H1 (cell line): ENCODE results near the gene KIAA0319L. TPM values are rescaled to one million over a fixed set of nuclear protein-coding genes. Genes with fewer than 3 reads are reported as not detected.
A peak's percentile ranks its signal among the peaks of the same experiment; 100 is the strongest.

Experiments used
- CTCF ChIA-PET: fragments of 300-600 bp; sonication (Branson Sonifier 250); formaldehyde crosslinking; loops from one replicate; lab custom pipeline; 2021; ENCODE audit not compliant: partially characterized antibody; lab: Charles Lee
- POLR2A ChIA-PET: fragments of 300-600 bp; sonication (Branson Sonifier 250); formaldehyde crosslinking; loops from one replicate; lab custom pipeline; 2021; ENCODE audit warnings: inconsistent platforms; ENCODE audit not compliant: partially characterized antibody; lab: Charles Lee
- DNase-seq, 2 experiments: peaks; one replicate each; pipeline versions ENCODE4 v3.0.0 to v3.0.0-alpha.2; 2010 to 2022; ENCODE audit warnings: low spot score in 2 of 2, low read depth in 1 of 2, mixed read lengths in 1 of 2
- FAIRE-seq: peaks from 2 replicates; lab custom pipeline; 2011; peaks lifted over from hg19 to GRCh38; lab: Jason Lieb, UNC
- H2AFZ ChIP-seq: 2 replicates; pipeline ENCODE4 v1.8.1; 2012; ENCODE audit warnings: low read length, inconsistent platforms
- H2AK5ac ChIP-seq: 2 replicates; pipeline ENCODE4 v1.6.1; 2013; ENCODE audit warnings: low read depth, low read length
- H2BK120ac ChIP-seq: replicated peaks from 2 replicates; pipeline ENCODE3; 2013; ENCODE audit warnings: low read depth, low read length, inconsistent platforms
- H2BK12ac ChIP-seq: 2 replicates; pipeline ENCODE4 v1.6.1; 2013; ENCODE audit warnings: low read depth, low read length
- H2BK15ac ChIP-seq: 2 replicates; pipeline ENCODE4 v1.6.1; 2013; ENCODE audit warnings: low read length
- H2BK20ac ChIP-seq: 2 replicates; pipeline ENCODE4 v1.6.1; 2013; ENCODE audit warnings: low read length
- H2BK5ac ChIP-seq: 2 replicates; pipeline ENCODE4 v1.6.1; 2013; ENCODE audit warnings: low read depth, low read length
- H3K14ac ChIP-seq: 2 replicates; pipeline ENCODE4 v1.6.1; 2013; ENCODE audit warnings: inconsistent platforms; ENCODE audit not compliant: insufficient read length
- H3K18ac ChIP-seq: 2 replicates; pipeline ENCODE4 v1.6.1; 2013; ENCODE audit warnings: low read length; ENCODE audit errors: extremely low read depth
- H3K23ac ChIP-seq: 2 replicates; pipeline ENCODE4 v1.6.1; 2013; ENCODE audit warnings: inconsistent platforms; ENCODE audit not compliant: insufficient read length
- H3K23me2 ChIP-seq: 2 replicates; pipeline ENCODE4 v1.6.1; 2013; ENCODE audit warnings: low read depth, low read length
- H3K27ac ChIP-seq: 2 replicates; pipeline ENCODE4 v1.6.1; 2011; ENCODE audit warnings: low read depth, low read length, inconsistent platforms
- H3K27me3 ChIP-seq, 4 experiments: replicated peaks in 1 of 4; 1 replicate in 1 of 4; 2 replicates in 3 of 4; pipeline versions ENCODE4 v1.6.1 to v1.8.1; 2011 to 2013; ENCODE audit warnings: low read length in 3 of 4, mild to moderate bottlenecking in 3 of 4, inconsistent platforms in 2 of 4, mixed read lengths in 2 of 4, moderate library complexity in 1 of 4; ENCODE audit not compliant: control insufficient read depth in 3 of 4, insufficient read depth in 3 of 4; ENCODE audit errors: extremely low read depth in 1 of 4
- H3K36me3 ChIP-seq, 4 experiments: 2 replicates each; pipeline versions ENCODE4 v1.6.1 to v1.8.1; 2011 to 2013; ENCODE audit warnings: mild to moderate bottlenecking in 4 of 4, low read length in 3 of 4, moderate library complexity in 2 of 4, control low read depth in 1 of 4, inconsistent platforms in 1 of 4; ENCODE audit not compliant: insufficient read depth in 4 of 4, control insufficient read depth in 2 of 4
- H3K4ac ChIP-seq: replicated peaks from 2 replicates; pipeline ENCODE3; 2013; ENCODE audit warnings: low read length, low read depth, mixed read lengths, inconsistent platforms; ENCODE audit not compliant: insufficient read length
- H3K4me1 ChIP-seq, 4 experiments: replicated peaks in 1 of 4; 1 replicate in 1 of 4; 2 replicates in 3 of 4; pipeline versions ENCODE4 v1.6.1 to v1.8.1; 2011 to 2013; ENCODE audit warnings: low read length in 3 of 4, inconsistent platforms in 2 of 4, mixed read lengths in 1 of 4; ENCODE audit not compliant: insufficient read depth in 4 of 4, control insufficient read depth in 3 of 4
- H3K4me2 ChIP-seq, 2 experiments: 2 replicates each; pipeline versions ENCODE4 v1.6.1 to v1.8.1; 2011 to 2013; ENCODE audit warnings: low read depth in 2 of 2, low read length in 2 of 2, control low read depth in 1 of 2, inconsistent platforms in 1 of 2, mild to moderate bottlenecking in 1 of 2; ENCODE audit not compliant: insufficient read depth in 1 of 2
- H3K4me3 ChIP-seq, 4 experiments: fragments of 200-600, 300-600 bp in 1 of 4; sonication (generic), shearing (Covaris generic), sonication (Bioruptor Twin) in 1 of 4; 2 replicates each; pipeline versions ENCODE4 v1.5.1 to v1.8.1; 2011 to 2016; ENCODE audit warnings: low read length in 4 of 4, low read depth in 3 of 4, control low read depth in 2 of 4, inconsistent platforms in 2 of 4, mild to moderate bottlenecking in 2 of 4, mixed read lengths in 1 of 4, moderate library complexity in 1 of 4; ENCODE audit not compliant: insufficient read depth in 2 of 4; ENCODE audit errors: extremely low read depth in 1 of 4
- H3K56ac ChIP-seq: replicated peaks from 2 replicates; pipeline ENCODE3; 2013; ENCODE audit warnings: low read depth, mild to moderate bottlenecking, mixed read lengths, low read length, inconsistent platforms; ENCODE audit not compliant: insufficient read length
- H3K79me1 ChIP-seq: 2 replicates; pipeline ENCODE4 v1.6.1; 2013; ENCODE audit warnings: low read depth, low read length, control low read depth
- H3K79me2 ChIP-seq, 2 experiments: 2 replicates each; pipeline versions ENCODE4 v1.6.1 to v1.8.1; 2012 to 2013; ENCODE audit warnings: low read length in 2 of 2, mild to moderate bottlenecking in 2 of 2, inconsistent platforms in 1 of 2; ENCODE audit not compliant: insufficient read depth in 2 of 2, control insufficient read depth in 1 of 2
- H3K9ac ChIP-seq, 4 experiments: replicated peaks in 1 of 4; 1 replicate in 1 of 4; 2 replicates in 3 of 4; pipeline versions ENCODE4 v1.6.1 to v1.8.1; 2011 to 2013; ENCODE audit warnings: low read depth in 3 of 4, low read length in 3 of 4, control low read depth in 2 of 4, mild to moderate bottlenecking in 2 of 4, moderate library complexity in 2 of 4, inconsistent platforms in 1 of 4; ENCODE audit errors: extremely low read depth in 1 of 4
- H3K9me3 ChIP-seq, 2 experiments: 2 replicates each; pipeline versions ENCODE4 v1.6.1 to v1.8.1; 2012 to 2013; ENCODE audit warnings: mild to moderate bottlenecking in 2 of 2, moderate library complexity in 2 of 2, control low read depth in 1 of 2, inconsistent platforms in 1 of 2, low read depth in 1 of 2, low read length in 1 of 2, mixed read lengths in 1 of 2; ENCODE audit not compliant: insufficient read depth in 2 of 2
- H4K20me1 ChIP-seq, 2 experiments: replicated peaks in 1 of 2; 2 replicates each; pipeline versions ENCODE3 to v1.8.1; 2011 to 2013; ENCODE audit warnings: inconsistent platforms in 2 of 2, low read length in 2 of 2, mild to moderate bottlenecking in 1 of 2; ENCODE audit not compliant: insufficient read depth in 2 of 2, control insufficient read depth in 1 of 2
- H4K5ac ChIP-seq: 2 replicates; pipeline ENCODE4 v1.6.1; 2013; ENCODE audit warnings: low read length, low read depth, mixed read lengths, inconsistent platforms; ENCODE audit not compliant: insufficient read length
- H4K8ac ChIP-seq: 2 replicates; pipeline ENCODE4 v1.8.0; 2013; ENCODE audit warnings: mild to moderate bottlenecking, moderate library complexity, low read length, inconsistent platforms; ENCODE audit not compliant: insufficient read depth; ENCODE audit errors: extremely low read depth
- H4K91ac ChIP-seq: replicated peaks from 2 replicates; pipeline ENCODE3; 2013; ENCODE audit warnings: low read length, mixed read lengths, inconsistent platforms; ENCODE audit not compliant: insufficient read length
- CREB1 ChIP-seq: IDR thresholded peaks from 2 replicates; pipeline ENCODE4 v1.6.1; 2012; ENCODE audit warnings: inconsistent platforms
- GABPA ChIP-seq: IDR thresholded peaks from 2 replicates; pipeline ENCODE4 v1.6.1; 2011; ENCODE audit warnings: mild to moderate bottlenecking, low read length, moderate library complexity, borderline replicate concordance; ENCODE audit not compliant: insufficient read depth
- HDAC6 ChIP-seq: IDR thresholded peaks from one replicate; pipeline ENCODE4 v1.7.1; 2012; ENCODE audit warnings: low read depth, mild to moderate bottlenecking, inconsistent platforms, low read length, moderate library complexity
- JUND ChIP-seq: IDR thresholded peaks from 2 replicates; pipeline ENCODE4 v1.6.1; 2011; ENCODE audit warnings: mild to moderate bottlenecking, improper control_type of control experiment, low read length
- KDM1A ChIP-seq: fragments of 200-600, 300-600 bp; sonication (generic); IDR thresholded peaks from 2 replicates; pipeline ENCODE4 v1.7.1; 2016; ENCODE audit warnings: mild to moderate bottlenecking, low read length, borderline replicate concordance
- NANOG ChIP-seq: IDR thresholded peaks from 2 replicates; pipeline ENCODE4 v1.6.1; 2011; ENCODE audit warnings: low read length, low read depth, mild to moderate bottlenecking, inconsistent platforms; ENCODE audit not compliant: insufficient read depth, poor library complexity, severe bottlenecking
- POU5F1 ChIP-seq: IDR thresholded peaks from 2 replicates; pipeline ENCODE4 v1.6.1; 2011; ENCODE audit warnings: low read depth, mild to moderate bottlenecking, low read length, moderate library complexity
- RAD21 ChIP-seq, 2 experiments: IDR thresholded peaks in 1 of 2; conservative IDR thresholded peaks in 1 of 2; 2 replicates each; pipeline ENCODE4 v1.6.1; 2011; ENCODE audit warnings: low read depth in 2 of 2, low read length in 2 of 2, improper control_type of control experiment in 1 of 2, inconsistent platforms in 1 of 2, mild to moderate bottlenecking in 1 of 2, moderate library complexity in 1 of 2
- TBP ChIP-seq: IDR thresholded peaks from 2 replicates; pipeline ENCODE4 v1.6.1; 2011; ENCODE audit warnings: low read depth, low read length, improper control_type of control experiment
- TCF12 ChIP-seq: IDR thresholded peaks from 2 replicates; pipeline ENCODE4 v1.6.1; 2011; ENCODE audit warnings: low read depth, mild to moderate bottlenecking, low read length
- YY1 ChIP-seq: IDR thresholded peaks from 2 replicates; pipeline ENCODE4 v1.6.1; 2011; ENCODE audit warnings: low read depth, mild to moderate bottlenecking, low read length
- WGBS, 2 experiments: shearing (Covaris generic) in 1 of 2; methylation state at CpG; one replicate each; pipeline versions ENCODE4 v1.1.6 to v1.1.7; 2013 to 2015; ENCODE audit warnings: low lambda C conversion rate in 2 of 2, mixed read lengths in 2 of 2, inconsistent platforms in 1 of 2, low coverage in 1 of 2, missing lambda C conversion rate in 1 of 2; ENCODE audit not compliant: insufficient replicate concordance in 2 of 2, insufficient coverage in 1 of 2, insufficient read length in 1 of 2; ENCODE audit errors: extremely low coverage in 1 of 2, missing lambda C conversion rate in 1 of 2; 5-methylcytosine and 5-hydroxymethylcytosine counted together
- polyA plus RNA-seq, 7 experiments: library from polyadenylated mRNA; depleted of rRNA in 3 of 7; stranded (reverse) in 5 of 7; unstranded in 2 of 7; fragments of >200 nt in 5 of 7; fragments of 200-250 nt in 2 of 7; gene quantifications; 1 replicate in 5 of 7; 2 replicates in 1 of 7; 4 replicates in 1 of 7; pipeline versions ENCODE4 v1.2.1 to v1.2.3, GENCODE V29; 2011 to 2013; ENCODE audit warnings: missing spikeins in 2 of 7, mixed read lengths in 2 of 7
- total RNA-seq: library from RNA; stranded (reverse); fragmentation: NEBNext Ultra II Directional; extraction: Animal tissue kit (Norgen Biotek cat#: 25700); gene quantifications from 2 replicates; pipeline ENCODE4 v1.2.1, GENCODE V29; 2021
- TF ChIP-seq, protein P1 (sequence below): IDR thresholded peaks from 2 replicates; pipeline ENCODE4 v1.6.1; 2011; ENCODE audit warnings: low read length, improper control_type of control experiment

The KIAA0319L gene
- total and polyA plus RNA-seq, 2 of the 8 experiments (the other 6 are each of a cell fraction or from before 2014, with no cell fraction given), result 40.1 to 55.7 TPM

DNA sequence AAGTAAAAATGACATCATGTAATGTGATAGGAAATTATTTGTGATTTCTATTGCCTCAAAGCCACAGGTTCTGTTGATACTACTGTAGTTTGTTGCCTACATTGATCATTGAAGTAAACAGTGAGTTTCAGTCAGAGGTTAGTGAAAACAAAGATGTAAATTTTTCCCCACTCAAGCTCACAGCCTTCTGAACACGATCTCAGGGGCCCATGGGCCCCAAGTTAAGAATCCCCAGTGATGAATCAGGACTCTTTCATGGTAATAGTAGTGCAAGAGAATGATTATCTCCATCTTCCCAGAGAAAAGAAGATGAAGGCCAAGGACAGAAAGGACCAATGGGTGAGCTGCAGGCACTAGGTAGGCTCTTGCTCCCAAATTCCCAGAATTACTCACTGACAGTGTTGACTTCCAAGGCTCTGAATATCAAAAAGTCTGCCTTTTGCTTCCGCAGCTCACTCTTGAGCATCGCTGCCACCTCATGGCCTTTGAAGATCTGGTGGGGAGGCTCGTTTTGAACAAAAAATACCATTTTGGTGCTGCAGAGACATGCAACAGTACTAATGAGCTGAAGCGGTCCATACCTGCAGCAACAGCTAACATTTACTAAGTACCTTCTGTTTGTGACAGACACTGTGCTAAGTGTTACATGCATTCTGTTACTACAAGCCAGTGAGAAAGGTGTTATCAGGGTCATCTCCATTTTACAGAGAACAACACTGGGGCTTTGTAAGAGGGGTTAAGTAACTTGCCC lies 113.3 kb downstream of the KIAA0319L start:
- H2BK120ac ChIP-seq, result no peak overlapping the region
- CTCF ChIA-PET, result interaction anchor here (0.6 to 12.9 kb wide), 23 partner anchors 8 to 352 kb away, joined by 3 to 134 read pairs (median 4); no protein-coding TSS in a partner anchor
- H3K23ac ChIP-seq, result no peak overlapping the region
- no peak overlapping the region for H3K4me3 ChIP-seq
- H4K20me1 ChIP-seq, result no peaks in the 10 kb centered on the region
- H3K27me3 ChIP-seq, result no peaks in the 10 kb centered on the region
- no peak overlapping the region for H3K9ac ChIP-seq
- H3K14ac ChIP-seq, result no peak overlapping the region
- H3K36me3 ChIP-seq, result peaks cover 30 to 73% (median 56%) of the 10 kb centered on the region in 4 experiments
- H3K79me2 ChIP-seq, result no peaks in the 10 kb centered on the region
- no peak overlapping the region for H2BK5ac ChIP-seq
- no peaks in the 10 kb centered on the region for H3K4me1 ChIP-seq
- H3K56ac ChIP-seq, result no peak overlapping the region
- no peak overlapping the region for H2BK12ac ChIP-seq
- FAIRE-seq, result no peak
- H2BK20ac ChIP-seq, result no peak overlapping the region
- H3K4ac ChIP-seq, result no peak overlapping the region
- H4K91ac ChIP-seq, result no peak overlapping the region
- no peak overlapping the region for H2AFZ ChIP-seq
- H4K5ac ChIP-seq, result no peak overlapping the region
- 88% methylated on average over 5 of the region's 5 CpGs; no CpG with 5 or more reads in 1 of the 2 experiments for WGBS, 2 experiments
- no peak overlapping the region for H3K4me2 ChIP-seq
- H3K27ac ChIP-seq, result no peak overlapping the region
- H3K23me2 ChIP-seq, result no peaks in the 10 kb centered on the region
- no peaks in the 10 kb centered on the region for H3K9me3 ChIP-seq
- no peak overlapping the region for H4K8ac ChIP-seq
- no peak overlapping the region for H2AK5ac ChIP-seq
- no peak overlapping the region for H3K18ac ChIP-seq
- no peaks in the 10 kb centered on the region for H3K79me1 ChIP-seq
- no peak overlapping the region for H2BK15ac ChIP-seq
- POLR2A ChIA-PET, result interaction anchor here (0.8 to 2.3 kb wide), 2 partner anchors 15 to 113 kb away, joined by 3 to 5 read pairs; partner anchors contain the start of genes KIAA0319L and NCDN
- no peak for DNase-seq
- TF ChIP-seq TBP (no peak), TCF12 (no peak), KDM1A (no peak), JUND (no peak), RAD21 (IDR thresholded peaks at IDR 0.05 in 1 of 2, conservative IDR thresholded peaks at IDR 0.05 in 1 of 2; ENCODE audit: low read depth in 2 of 2, low read length in 2 of 2) (peak; percentile 71 to 72), CREB1 (no peak), POU5F1 (no peak), YY1 (no peak), NANOG (no peak), GABPA (no peak), HDAC6 (no peak)
- TF ChIP-seq, protein P1, sequence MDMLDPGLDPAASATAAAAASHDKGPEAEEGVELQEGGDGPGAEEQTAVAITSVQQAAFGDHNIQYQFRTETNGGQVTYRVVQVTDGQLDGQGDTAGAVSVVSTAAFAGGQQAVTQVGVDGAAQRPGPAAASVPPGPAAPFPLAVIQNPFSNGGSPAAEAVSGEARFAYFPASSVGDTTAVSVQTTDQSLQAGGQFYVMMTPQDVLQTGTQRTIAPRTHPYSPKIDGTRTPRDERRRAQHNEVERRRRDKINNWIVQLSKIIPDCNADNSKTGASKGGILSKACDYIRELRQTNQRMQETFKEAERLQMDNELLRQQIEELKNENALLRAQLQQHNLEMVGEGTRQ, result no peak
